Measurements from ENCODE around the gene CHMP6.

DNA sequence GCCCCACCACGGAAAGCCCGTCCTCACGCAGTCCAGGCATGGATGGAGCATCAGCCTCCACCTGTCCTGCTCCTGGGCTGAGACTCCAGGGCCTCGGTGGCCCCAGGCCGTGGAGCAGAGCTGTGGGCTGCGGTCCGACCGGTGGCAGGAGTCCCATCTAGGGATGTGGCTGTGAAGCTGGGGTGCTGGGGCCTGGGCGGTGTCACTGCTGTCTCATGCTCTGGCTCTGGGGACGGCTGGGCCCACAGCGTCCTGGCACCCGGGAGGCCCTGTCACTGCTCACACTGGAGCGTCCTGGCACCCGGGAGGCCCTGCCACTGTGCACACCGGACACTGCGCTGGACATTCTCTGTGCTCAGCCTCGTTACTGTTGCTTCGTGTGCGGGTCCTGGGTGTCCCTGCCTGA, 51.7 kb downstream of the CHMP6 start:
- TF ChIP-seq, protein P1, sequence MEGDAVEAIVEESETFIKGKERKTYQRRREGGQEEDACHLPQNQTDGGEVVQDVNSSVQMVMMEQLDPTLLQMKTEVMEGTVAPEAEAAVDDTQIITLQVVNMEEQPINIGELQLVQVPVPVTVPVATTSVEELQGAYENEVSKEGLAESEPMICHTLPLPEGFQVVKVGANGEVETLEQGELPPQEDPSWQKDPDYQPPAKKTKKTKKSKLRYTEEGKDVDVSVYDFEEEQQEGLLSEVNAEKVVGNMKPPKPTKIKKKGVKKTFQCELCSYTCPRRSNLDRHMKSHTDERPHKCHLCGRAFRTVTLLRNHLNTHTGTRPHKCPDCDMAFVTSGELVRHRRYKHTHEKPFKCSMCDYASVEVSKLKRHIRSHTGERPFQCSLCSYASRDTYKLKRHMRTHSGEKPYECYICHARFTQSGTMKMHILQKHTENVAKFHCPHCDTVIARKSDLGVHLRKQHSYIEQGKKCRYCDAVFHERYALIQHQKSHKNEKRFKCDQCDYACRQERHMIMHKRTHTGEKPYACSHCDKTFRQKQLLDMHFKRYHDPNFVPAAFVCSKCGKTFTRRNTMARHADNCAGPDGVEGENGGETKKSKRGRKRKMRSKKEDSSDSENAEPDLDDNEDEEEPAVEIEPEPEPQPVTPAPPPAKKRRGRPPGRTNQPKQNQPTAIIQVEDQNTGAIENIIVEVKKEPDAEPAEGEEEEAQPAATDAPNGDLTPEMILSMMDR (conservative IDR thresholded peaks at IDR 0.05; ENCODE audit: low read length), result no peak
- TF ChIP-seq EZH2phosphoT487 (IDR thresholded peaks at IDR 0.05; ENCODE audit: borderline replicate concordance, low read depth, low read length), result no peak

Data from OCI-LY7 (cell line).